ENCODE measurements around the gene EYS.

GRCh38 chr6:63910863-63911551, 1796.0 kb downstream of the EYS start:
- TF ChIP-seq CTCF (IDR thresholded peaks at IDR 0.05; ENCODE audit: low read length) (no peak), EZH2 (optimal IDR thresholded peaks at IDR 0.05; ENCODE audit: low read depth, low read length) (no peak), EZH2phosphoT487 (IDR thresholded peaks at IDR 0.05; ENCODE audit: low read length) (no peak)

All from MM.1S (cell line).